HG02852 (cell line): ENCODE results near the gene REXO2.

Source experiments
- ATAC-seq: cut with Tn5 transposase; IDR thresholded peaks from one replicate; pipeline ENCODE4 v1.9.1; 2021; ENCODE audit warnings: mild to moderate bottlenecking, moderate library complexity; ENCODE audit not compliant: unreplicated experiment

The REXO2 gene

DNA sequence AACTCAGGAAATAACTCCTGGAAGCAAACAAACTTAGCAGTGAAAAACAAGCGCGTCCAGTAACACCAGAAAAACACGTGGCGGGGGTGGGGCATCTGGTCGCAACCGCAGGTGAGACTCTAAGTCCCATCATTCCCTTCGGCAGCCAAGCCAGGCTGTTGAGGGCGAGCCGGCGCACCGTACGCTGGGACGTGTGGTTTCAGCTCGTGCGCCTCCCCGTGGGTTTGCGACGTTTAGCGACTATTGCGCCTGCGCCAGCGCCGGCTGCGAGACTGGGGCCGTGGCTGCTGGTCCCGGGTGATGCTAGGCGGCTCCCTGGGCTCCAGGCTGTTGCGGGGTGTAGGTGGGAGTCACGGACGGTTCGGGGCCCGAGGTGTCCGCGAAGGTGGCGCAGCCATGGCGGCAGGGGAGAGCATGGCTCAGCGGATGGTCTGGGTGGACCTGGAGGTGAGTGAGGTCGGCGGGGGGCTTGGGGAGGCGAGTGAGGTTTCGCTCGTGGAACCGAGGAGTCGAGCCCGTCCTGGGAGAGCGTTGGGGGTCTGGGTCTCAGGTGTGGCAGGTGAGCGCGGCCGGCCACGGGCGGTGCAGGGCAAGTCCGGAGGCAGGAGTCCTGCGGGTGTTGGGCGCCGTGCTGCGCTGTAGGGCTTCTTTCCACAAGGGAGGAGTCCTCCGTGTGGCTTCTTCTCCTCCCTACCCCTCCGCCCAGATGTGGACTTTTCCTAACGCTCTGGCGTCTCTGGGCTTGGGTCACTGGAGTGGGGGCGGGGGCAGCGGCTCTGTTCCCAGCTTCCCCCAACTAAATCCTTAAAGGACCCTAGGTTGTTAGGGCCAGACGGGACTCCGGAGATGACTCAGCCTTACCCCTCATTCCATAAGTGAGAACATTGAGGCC is at the start of gene REXO2:
TSS of gene REXO2 (plus strand) at position 239 of the 892 bp plus-strand sequence. CDS start at position 301, 62 bp downstream.
- ATAC-seq = peak; percentile 99

DNA sequence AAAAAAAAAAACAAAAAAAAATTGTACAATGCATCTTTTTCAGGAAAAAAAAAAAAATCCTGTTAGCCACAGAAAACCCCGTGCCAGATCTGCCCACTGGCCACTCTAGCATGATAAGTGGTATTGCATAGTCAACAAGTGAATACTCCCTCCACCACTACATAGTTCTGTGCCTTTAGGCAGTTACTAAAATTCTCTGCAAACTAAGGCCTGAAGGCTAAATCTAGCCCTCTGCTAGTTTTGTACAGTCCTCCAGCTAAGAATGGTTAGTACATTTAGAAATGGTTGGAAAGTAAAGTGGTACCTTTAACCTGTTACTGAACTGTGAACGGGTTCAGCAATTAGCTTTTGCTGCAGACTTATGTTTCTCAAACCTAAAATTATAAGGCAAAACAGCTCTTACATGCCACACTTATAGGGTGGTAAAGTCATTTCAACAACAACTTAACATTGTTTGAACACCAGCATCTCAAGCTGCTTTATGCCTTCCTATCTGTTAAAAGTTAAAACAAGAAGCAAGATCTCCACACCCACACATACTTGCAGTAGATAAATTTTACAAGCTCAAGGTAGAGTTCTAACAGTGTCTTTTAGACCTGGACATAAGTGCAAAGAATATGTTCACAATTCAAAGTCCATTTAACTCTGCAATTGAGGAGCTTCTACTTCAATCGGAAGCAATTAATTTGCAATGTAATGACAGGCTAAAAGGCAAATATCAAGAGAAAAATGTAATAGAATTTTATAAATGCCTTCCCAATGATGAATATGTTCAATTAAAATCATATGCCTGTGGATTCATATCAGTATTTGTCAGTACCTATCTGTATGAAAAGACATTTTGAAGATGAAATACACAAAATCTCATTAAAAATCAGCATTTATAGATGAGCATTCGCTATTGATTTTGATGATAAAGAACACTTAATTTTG is 46.3 kb upstream of the REXO2 start:
- ATAC-seq = no peak

DNA sequence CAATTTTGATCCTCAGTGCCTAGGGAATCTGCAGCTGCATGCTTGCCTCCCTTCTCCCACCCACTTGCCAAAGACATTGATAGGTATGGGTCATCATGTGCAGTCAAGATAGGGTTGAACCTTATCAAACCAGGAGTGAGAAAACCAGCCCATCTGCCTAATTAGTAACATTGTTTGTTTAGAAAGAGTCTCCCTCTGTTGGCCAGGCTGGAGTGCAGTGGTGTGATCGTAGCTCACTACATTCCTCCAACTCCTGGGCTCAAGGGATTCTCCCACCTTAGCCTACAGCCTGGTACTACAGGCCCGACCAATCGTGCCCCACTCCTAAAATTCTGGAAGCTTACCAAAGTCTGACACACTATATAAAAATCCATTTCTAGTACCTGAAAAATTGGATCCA is 43.5 kb upstream of the REXO2 start:
- ATAC-seq = no peak

GRCh38 chr11:114396916-114397315 is 42.4 kb upstream of the REXO2 start:
- no peak for ATAC-seq

DNA sequence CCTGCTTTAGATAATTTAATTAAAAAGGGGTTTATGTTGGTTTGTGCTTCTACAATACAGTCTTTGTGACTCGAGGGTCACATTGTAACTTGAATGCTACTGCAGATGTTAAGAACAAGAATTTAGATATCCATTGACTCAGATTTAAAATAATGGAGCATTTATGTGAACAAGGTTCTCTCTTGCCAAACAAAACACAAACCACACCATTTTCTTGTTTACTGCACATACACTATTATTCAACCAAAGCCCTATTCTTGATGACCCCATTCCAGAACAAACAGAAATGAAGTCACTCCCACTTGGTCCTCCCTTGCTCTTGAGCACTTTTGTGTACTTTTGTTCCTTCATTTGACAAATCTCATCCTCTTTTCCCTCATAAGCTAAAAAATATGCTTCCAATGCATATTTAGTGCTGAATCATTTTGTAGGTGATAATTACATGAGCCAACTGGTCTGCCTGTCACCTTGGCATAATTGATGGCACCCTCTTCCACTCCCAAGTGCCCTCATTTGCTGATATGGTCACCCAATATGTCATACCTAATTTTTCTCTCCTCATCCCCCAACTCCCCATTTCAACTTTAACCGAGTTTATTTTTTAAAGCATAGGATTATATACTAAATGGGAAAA is 41.8 kb upstream of the REXO2 start:
- no peak for ATAC-seq

- ATAC-seq = no peak
Measured at GRCh38 chr11:114398303-114398920, 40.9 kb upstream of the REXO2 start.

- peak; percentile 20 for ATAC-seq
Measured at GRCh38 chr11:114399490-114400215, 39.6 kb upstream of the REXO2 start.

GRCh38 chr11:114400216-114400914 is 38.9 kb upstream of the REXO2 start, which contains the start of the genes C11orf71 and RBM7:
TSS of gene C11orf71 (minus strand) at chr11:114400511. CDS start at chr11:114400331, 180 bp downstream.
TSS of gene RBM7 (plus strand) at chr11:114400666. CDS start at chr11:114400672, 6 bp downstream.
- ATAC-seq = peak; percentile 86

DNA sequence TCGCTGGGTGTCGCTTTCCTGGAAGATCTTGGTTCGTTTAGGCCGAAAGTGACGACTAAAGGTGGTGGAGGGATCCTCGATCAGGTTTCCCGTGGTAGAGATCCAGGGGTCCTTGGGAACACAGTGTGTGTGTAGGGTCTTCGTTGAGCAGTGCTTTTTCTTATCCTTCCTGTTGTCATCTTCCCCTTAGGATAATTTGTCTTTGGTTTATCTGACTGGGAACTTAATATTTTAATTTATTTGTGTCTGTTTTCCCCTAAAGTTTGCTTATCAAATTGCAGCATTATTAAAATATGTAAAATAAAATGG is 38.4 kb upstream of the REXO2 start:
- ATAC-seq = no peak

DNA sequence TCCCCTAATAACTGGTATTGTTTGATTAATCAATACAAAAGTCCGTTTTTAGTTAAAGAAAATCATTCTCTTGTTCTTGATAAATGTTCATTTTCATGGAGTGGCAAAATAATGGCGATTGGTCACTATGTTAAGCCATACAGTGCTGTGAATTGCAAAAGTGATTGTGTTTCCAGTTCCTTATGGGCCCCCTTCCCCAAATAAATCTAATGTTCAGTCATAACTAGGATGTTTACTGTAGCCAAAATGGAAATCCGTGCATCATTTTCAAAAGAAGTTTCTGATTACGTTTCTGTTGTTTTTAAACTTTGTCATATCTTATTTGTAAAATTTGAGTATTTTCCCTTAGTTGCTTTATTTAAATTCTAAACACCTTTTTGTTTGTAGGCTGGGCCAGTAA is 38.0 kb upstream of the REXO2 start:
- no peak for ATAC-seq

DNA sequence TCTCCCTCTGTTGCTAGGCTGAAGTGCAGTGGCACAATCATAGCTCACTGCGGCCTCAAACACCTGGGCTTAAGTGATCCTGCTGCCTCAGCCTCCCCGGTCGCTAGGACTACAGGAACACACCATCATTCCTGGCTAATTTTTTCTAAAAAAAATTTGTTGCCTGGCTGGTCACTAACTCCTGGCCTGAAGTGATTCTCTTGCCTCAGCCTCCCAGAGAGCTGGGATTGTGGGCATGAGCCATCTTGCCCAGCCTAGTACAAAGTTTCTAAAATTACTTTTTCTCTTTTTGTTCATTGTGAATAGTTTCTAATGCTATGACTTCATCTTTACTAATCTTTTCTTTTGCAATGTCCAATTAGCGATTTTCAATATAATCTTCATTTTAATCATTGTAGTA is 26.3 kb upstream of the REXO2 start:
- ATAC-seq = no peak

GRCh38 chr11:114413958-114414357 is 25.3 kb upstream of the REXO2 start:
- ATAC-seq = no peak

DNA sequence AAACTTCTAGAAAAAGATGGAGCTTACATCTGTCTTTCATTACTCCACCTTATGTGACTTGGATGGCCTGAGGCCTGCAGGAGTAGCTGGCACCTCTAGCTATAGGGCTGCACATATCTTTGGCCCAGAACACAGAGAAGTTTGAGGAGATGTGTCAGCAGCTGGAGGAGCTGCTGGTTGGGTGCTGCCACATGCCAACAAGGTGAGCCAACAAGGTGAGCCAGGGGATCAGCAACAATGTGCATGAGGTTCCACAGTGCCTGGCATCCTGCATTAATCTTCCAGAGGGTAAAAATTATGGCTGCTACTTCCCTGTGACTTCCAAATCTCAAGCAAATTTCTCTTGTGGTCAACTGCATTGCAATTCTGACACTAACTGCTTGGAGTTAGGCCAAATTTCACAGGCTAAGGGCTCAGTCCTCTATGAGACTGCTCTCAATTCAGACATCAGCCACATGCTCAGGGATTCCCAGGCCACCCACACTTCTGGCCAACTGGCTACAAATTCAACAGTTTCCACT is 22.8 kb upstream of the REXO2 start:
- ATAC-seq = no peak

DNA sequence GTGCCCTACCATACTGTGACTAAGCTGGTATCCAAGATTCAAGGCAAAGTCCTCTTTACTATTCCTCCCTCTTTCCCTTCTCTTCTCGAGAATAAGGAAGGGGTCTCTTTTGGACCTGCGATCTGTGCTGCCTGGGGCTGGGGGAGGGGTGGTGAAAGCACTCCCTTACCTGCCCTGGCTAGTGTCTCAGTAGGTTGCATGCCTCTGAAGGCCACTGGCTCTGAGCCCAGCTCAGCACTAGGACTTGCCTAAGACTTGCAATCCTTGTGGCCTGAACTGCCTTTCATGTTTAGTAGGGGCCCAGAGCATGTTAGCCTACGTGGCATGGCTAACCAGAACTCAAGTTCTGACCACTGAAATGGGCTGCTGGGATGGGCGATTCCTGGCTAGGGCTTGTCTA is 13.0 kb upstream of the REXO2 start:
- ATAC-seq = no peak

- no peak for ATAC-seq
Measured at GRCh38 chr11:114430290-114430689, 9.0 kb upstream of the REXO2 start.

- no peak for ATAC-seq
Measured at GRCh38 chr11:114432893-114433292, 6.4 kb upstream of the REXO2 start.

GRCh38 chr11:114433376-114433775 is 5.9 kb upstream of the REXO2 start:
- no peak for ATAC-seq

GRCh38 chr11:114438303-114438702 is 964 bp upstream of the REXO2 start:
- no peak for ATAC-seq
